Spinal cord (tissue), 10 donors: ENCODE data around the gene CSHL1. TPM values are rescaled to one million over a fixed set of nuclear protein-coding genes. Genes with fewer than 3 reads are reported as not detected.
A peak's percentile ranks its signal among the peaks of the same experiment; 100 is the strongest.
"Not testable (repeated sequence)": the region's sequence is repeated elsewhere in the genome, so short reads cannot be mapped to it uniquely, and the experiment has no call there.

Experiments used
- DNase-seq, 6 donors: peaks; one replicate each; pipeline versions ENCODE4 v3.0.0 to v3.0.0-alpha.2; 2013 to 2015; ENCODE audit warnings: low spot score in 6 of 6, low read depth in 4 of 6
- H3K27ac ChIP-seq: one replicate; pipeline ENCODE4 v1.5.1; 2013; ENCODE audit warnings: low read depth, low read length, control low read depth
- H3K27me3 ChIP-seq: one replicate; pipeline ENCODE4 v1.6.1; 2013; ENCODE audit warnings: low read length; ENCODE audit not compliant: control insufficient read depth, insufficient read depth
- H3K36me3 ChIP-seq: one replicate; pipeline ENCODE4 v1.6.1; 2013; ENCODE audit warnings: low read length; ENCODE audit not compliant: control insufficient read depth, insufficient read depth
- H3K4me1 ChIP-seq: one replicate; pipeline ENCODE4 v1.6.1; 2013; ENCODE audit warnings: low read length; ENCODE audit not compliant: control insufficient read depth, insufficient read depth
- H3K4me3 ChIP-seq: one replicate; pipeline ENCODE4 v1.5.1; 2013; ENCODE audit warnings: low read depth, low read length, control low read depth
- H3K9me3 ChIP-seq: one replicate; pipeline ENCODE4 v1.6.1; 2013; ENCODE audit warnings: low read length; ENCODE audit not compliant: control insufficient read depth, insufficient read depth
- WGBS: methylation state at CpG from one replicate; pipeline ENCODE4 v1.1.5; 2013; ENCODE audit warnings: missing lambda C conversion rate; ENCODE audit not compliant: insufficient coverage; 5-methylcytosine and 5-hydroxymethylcytosine counted together
- polyA plus RNA-seq, 2 donors: library from polyadenylated mRNA; unstranded; fragments of 120-200 nt; gene quantifications; one replicate each; pipeline ENCODE4 v1.2.1, GENCODE V29; 2013; ENCODE audit not compliant: insufficient read length in 2 of 2
- total RNA-seq, 2 donors: library from RNA; depleted of rRNA in 1 of 2; stranded (reverse); fragments of 120-200 nt in 1 of 2; fragments of >200 nt in 1 of 2; gene quantifications; one replicate each; pipeline versions ENCODE4 v1.2.3 to v1.2.4, GENCODE V29; 2013 to 2014
- donor health status: healthy.

Gene CSHL1
- total and polyA plus RNA-seq, 4 donors = 1.0 TPM; not detected in 3

DNA sequence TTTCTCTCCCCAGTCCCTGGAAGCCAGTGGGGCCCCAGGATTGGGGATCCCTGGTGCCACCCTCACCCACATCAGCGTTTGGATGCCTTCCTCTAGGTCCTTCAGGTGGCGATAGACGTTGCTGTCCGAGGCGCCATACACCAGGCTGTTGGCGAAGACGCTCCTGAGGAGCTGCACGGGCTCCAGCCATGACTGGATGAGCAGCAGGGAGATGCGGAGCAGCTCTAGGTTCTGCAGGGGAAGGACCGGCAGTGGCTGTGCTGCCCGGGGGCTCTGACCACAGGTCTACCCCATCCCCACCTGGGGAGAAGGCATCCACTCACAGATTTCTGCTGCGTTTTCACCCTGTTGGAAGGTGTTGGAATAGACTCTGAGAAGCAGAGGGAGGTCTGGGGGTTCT lies 30.4 kb downstream of the CSHL1 start:
- DNase-seq = no peak
- Histone ChIP-seq H3K4me1 (no peaks in the 10 kb centered on the region), H3K4me3 (no peak overlapping the region), H3K36me3 (no peaks in the 10 kb centered on the region), H3K9me3 (no peaks in the 10 kb centered on the region), H3K27ac (no peak overlapping the region), H3K27me3 (no peaks in the 10 kb centered on the region)
- WGBS = 92% methylated on average over 11 of the region's 12 CpGs

GRCh38 chr17:63878413-63878812 lies 32.6 kb downstream of the CSHL1 start:
- H3K4me1 ChIP-seq, H3K27me3 ChIP-seq, H3K4me3 ChIP-seq, H3K36me3 ChIP-seq, H3K9me3 ChIP-seq, H3K27ac ChIP-seq, DNase-seq: not testable (repeated sequence)
- WGBS = 96% methylated on average over 6 of the region's 9 CpGs

DNA sequence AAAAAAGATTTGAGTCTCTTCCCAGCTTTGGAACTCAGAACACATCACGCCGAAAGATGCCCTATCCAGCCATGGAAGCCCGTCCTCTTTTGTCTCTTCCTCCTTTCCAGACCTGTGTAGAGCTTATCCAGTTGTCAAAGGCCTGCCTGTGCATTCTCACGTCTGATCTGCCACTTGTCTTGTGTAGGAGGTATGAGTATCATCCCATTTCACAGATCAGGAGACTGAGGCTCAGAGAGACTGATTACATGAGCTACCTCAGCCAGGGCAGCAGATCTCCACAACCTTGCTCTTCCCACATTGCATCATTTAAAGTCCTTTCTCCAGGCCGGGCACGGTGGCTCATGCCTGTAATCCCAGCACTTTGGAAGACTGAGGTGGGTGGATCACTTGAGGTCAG lies 36.4 kb downstream of the CSHL1 start:
- not testable (repeated sequence) for DNase-seq, H3K9me3 ChIP-seq, H3K27ac ChIP-seq, H3K27me3 ChIP-seq, H3K36me3 ChIP-seq, H3K4me3 ChIP-seq, H3K4me1 ChIP-seq
- 86% methylated on average over 2 of the region's 6 CpGs for WGBS

GRCh38 chr17:63874061-63874626 lies 36.9 kb downstream of the CSHL1 start:
- not testable (repeated sequence) for H3K9me3 ChIP-seq, H3K4me1 ChIP-seq, DNase-seq, H3K36me3 ChIP-seq, H3K4me3 ChIP-seq, H3K27me3 ChIP-seq, H3K27ac ChIP-seq
- WGBS = 85% methylated on average over 2 of the region's 8 CpGs

DNA sequence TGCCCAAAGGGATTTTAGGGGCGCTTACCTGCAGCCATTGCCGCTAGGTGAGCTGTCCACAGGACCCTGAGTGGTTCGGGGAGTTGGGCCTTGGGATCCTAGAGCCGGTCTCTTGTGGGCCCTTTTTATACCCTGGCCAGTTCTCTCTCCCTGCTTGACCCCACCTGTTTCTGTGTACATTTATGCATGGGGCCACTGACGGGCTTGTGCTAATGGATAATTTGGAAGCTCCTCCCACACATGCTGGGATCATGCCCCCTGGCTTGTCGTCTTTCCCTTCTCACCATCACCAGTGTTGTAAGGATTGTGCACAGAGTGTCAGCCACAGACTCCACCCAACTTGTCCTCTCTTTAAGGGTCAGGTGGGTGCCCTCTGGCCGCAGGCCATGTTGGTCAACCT lies 37.5 kb downstream of the CSHL1 start, which contains the start of gene CSH2:
Gene CSH2, minus strand, starts transcription at position 101 of the 400 bp plus-strand sequence. Its CDS starts 63 bp downstream, at position 38.
- H3K9me3 ChIP-seq, H3K27ac ChIP-seq, H3K36me3 ChIP-seq, H3K27me3 ChIP-seq, H3K4me3 ChIP-seq, DNase-seq, H3K4me1 ChIP-seq: not testable (repeated sequence)
- WGBS = no CpG with 5 or more reads among the region's 7 CpGs

GRCh38 chr17:63871646-63872365 lies 39.3 kb downstream of the CSHL1 start:
- H3K4me3 ChIP-seq, H3K4me1 ChIP-seq, H3K9me3 ChIP-seq, H3K27ac ChIP-seq, H3K36me3 ChIP-seq, DNase-seq, H3K27me3 ChIP-seq: not testable (repeated sequence)
- whole genome bisulfite sequencing = no CpG with 5 or more reads among the region's 15 CpGs

DNA sequence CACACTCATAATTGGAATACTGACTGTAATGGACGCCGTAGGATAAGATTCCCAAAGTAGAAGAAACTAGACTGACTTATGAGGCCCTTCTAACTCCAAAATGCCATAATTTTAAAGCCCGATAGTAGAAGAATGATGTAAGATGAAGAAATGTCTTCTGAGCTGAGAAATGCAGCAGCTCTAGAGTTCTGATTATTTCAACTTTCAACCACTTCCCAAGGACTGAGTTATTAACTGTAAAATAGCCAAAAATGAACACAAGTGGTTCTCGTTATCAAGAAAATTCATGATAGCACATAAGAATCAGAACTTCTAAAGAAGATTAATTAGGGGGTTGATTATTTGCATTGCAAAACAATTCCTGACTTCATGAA lies 40.8 kb downstream of the CSHL1 start:
- not testable (repeated sequence) for DNase-seq, H3K27ac ChIP-seq, H3K27me3 ChIP-seq, H3K9me3 ChIP-seq, H3K4me1 ChIP-seq, H3K4me3 ChIP-seq, H3K36me3 ChIP-seq
- WGBS = no CpG with 5 or more reads among the region's 4 CpGs

DNA sequence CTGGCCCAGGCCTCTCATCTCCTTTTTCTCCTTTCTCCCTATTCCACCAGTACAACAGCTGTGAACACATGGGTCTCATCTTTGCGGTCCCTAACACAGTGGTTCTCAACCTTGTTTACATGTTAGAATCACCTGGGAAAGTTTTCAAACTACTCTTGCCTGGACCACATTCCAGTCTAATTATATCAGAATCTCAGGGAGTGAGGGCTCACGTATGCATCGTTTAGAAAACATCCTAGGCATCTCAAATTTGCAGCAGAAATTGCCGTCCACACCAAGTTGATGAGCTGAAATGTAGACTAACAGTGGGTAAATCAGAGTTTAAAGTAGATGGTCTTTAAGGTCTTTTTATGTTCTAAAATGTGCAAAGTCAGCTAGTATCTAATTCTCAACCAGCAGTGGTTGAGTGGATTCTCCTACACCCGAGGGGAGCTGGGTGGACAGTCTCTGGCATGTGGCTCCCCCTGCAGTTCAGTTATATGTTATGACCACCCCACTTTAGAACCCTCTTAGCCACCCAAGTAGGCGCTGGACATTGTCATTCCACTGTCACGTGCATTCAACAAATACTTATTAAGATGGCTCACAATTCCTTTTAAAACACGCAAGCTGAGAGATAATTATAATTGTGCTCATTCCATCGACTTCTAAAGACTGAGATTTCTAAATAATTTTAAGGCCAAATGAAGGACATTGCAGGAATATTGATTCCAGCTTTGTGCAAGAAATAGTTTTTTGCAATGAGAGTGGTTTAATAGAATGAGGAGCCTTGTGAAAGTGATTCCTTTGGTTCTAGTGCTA lies 41.4 kb downstream of the CSHL1 start:
- DNase-seq = peak in 1 of 6 donors; percentile 2
- H3K4me1 ChIP-seq, H3K27ac ChIP-seq, H3K9me3 ChIP-seq, H3K27me3 ChIP-seq, H3K36me3 ChIP-seq, H3K4me3 ChIP-seq: not testable (repeated sequence)
- 100% methylated on average over 1 of the region's 9 CpGs for WGBS

- no CpG with 5 or more reads among the region's 7 CpGs for WGBS
Observed at GRCh38 chr17:63866625-63867024, 44.4 kb downstream of the CSHL1 start.

More at GRCh38 chr17:63866625-63867024, 44.4 kb downstream of the CSHL1 start:
- not testable (repeated sequence) for H3K9me3 ChIP-seq, H3K27me3 ChIP-seq, H3K27ac ChIP-seq, H3K4me3 ChIP-seq, H3K4me1 ChIP-seq, H3K36me3 ChIP-seq
- peak in 1 of 6 donors; percentile 12 for DNase-seq
